DND-41 (cell line): ENCODE measurements around the gene ABHD8.

ENCODE experiments used
- ATAC-seq: fragments of 200-7000 bp; cut with Tn5 transposase; 3 replicates; pipeline ENCODE4 v1.9.1; 2021; ENCODE audit warnings: low read depth; ENCODE audit not compliant: insufficient read depth
- DNase-seq: peaks from one replicate; pipeline ENCODE4 v3.0.0-alpha.2; 2020
- H2AFZ ChIP-seq: 2 replicates; pipeline ENCODE4 v1.6.0; 2012; ENCODE audit warnings: low read depth, low read length
- H3K27ac ChIP-seq: 2 replicates; pipeline ENCODE4 v1.5.1; 2012; ENCODE audit warnings: low read length, inconsistent platforms
- H3K27me3 ChIP-seq: fragments of 200-600 bp; sonication (generic); 2 replicates; pipeline ENCODE4 v1.6.0; 2012; ENCODE audit warnings: low read length, mild to moderate bottlenecking, inconsistent platforms; ENCODE audit not compliant: insufficient read depth, poor library complexity
- H3K36me3 ChIP-seq: 2 replicates; pipeline ENCODE4 v1.5.1; 2012; ENCODE audit warnings: low read length, inconsistent platforms; ENCODE audit not compliant: insufficient read depth
- H3K4me1 ChIP-seq: 2 replicates; pipeline ENCODE4 v1.5.1; 2012; ENCODE audit warnings: mild to moderate bottlenecking, low read length; ENCODE audit not compliant: insufficient read depth
- H3K4me2 ChIP-seq: 2 replicates; pipeline ENCODE4 v1.6.0; 2012; ENCODE audit warnings: mild to moderate bottlenecking, moderate library complexity, low read length, inconsistent platforms; ENCODE audit not compliant: insufficient read depth
- H3K4me3 ChIP-seq, 2 experiments: fragments of 200-600 bp in 1 of 2; shearing (Covaris generic) in 1 of 2; 2 replicates each; pipeline ENCODE4 v1.5.1; 2012 to 2016; ENCODE audit warnings: inconsistent platforms in 2 of 2, low read length in 2 of 2, mild to moderate bottlenecking in 2 of 2, low read depth in 1 of 2, moderate library complexity in 1 of 2
- H3K79me2 ChIP-seq: 2 replicates; pipeline ENCODE4 v1.6.0; 2012; ENCODE audit warnings: low read length, inconsistent platforms; ENCODE audit not compliant: insufficient read depth
- H3K9ac ChIP-seq: 2 replicates; pipeline ENCODE4 v1.6.0; 2012; ENCODE audit warnings: low read depth, mild to moderate bottlenecking, inconsistent platforms, low read length, moderate library complexity
- H3K9me3 ChIP-seq: 2 replicates; pipeline ENCODE4 v1.5.1; 2012; ENCODE audit warnings: low read length, moderate library complexity, mild to moderate bottlenecking, inconsistent platforms; ENCODE audit not compliant: insufficient read depth, severe bottlenecking
- H4K20me1 ChIP-seq: 2 replicates; pipeline ENCODE4 v1.6.0; 2012; ENCODE audit warnings: low read length; ENCODE audit not compliant: insufficient read depth
- CTCF ChIP-seq: IDR thresholded peaks from 2 replicates; pipeline ENCODE4 v1.5.1; 2012; ENCODE audit warnings: borderline replicate concordance, low read length, moderate library complexity, mild to moderate bottlenecking; ENCODE audit not compliant: poor library complexity, severe bottlenecking; ENCODE audit errors: extremely low read depth
- EZH2 ChIP-seq: IDR thresholded peaks from 3 replicates; pipeline ENCODE4 v1.6.1; 2012; ENCODE audit warnings: borderline replicate concordance, low read depth, mild to moderate bottlenecking, moderate library complexity, low read length, inconsistent platforms; ENCODE audit not compliant: severe bottlenecking

ABHD8 gene

DNA sequence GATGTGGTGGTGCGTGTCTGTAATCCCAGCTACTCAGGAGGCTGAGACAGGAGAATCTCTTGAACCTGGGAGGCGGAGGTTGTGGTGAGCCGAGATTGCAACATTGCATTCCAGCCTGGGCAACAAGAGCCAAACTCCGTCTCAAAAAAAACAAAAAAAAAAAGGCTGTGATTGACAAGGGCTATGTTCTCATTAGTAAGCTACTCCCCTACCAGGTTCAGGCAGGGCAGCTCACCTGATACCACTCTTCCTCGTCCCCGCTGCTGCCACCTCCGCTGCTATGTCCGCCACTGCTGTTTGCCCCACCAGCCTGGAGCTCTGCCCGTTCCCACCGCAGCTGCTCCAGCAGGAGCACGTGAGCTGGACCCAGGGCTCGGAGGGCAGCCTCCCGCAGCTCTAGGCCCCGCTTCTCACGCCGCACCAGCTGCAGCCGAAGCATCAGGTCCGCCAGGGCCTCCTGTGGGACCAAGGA is 48.0 kb downstream of the ABHD8 start:
- Histone ChIP-seq H3K36me3 (no peaks in the 10 kb centered on the region), H3K9ac (no peak overlapping the region), H3K4me2 (no peak overlapping the region), H3K27ac (no peak overlapping the region), H3K79me2 (no peaks in the 10 kb centered on the region), H3K4me1 (no peaks in the 10 kb centered on the region), H3K9me3 (peaks cover 4% of the 10 kb centered on the region), H2AFZ (no peak overlapping the region), H3K4me3 (no peak overlapping the region), H3K27me3 (no peaks in the 10 kb centered on the region), H4K20me1 (no peaks in the 10 kb centered on the region)
- TF ChIP-seq CTCF (no peak), EZH2 (no peak)
- DNase-seq (no peak), ATAC-seq (no peak)

DNA sequence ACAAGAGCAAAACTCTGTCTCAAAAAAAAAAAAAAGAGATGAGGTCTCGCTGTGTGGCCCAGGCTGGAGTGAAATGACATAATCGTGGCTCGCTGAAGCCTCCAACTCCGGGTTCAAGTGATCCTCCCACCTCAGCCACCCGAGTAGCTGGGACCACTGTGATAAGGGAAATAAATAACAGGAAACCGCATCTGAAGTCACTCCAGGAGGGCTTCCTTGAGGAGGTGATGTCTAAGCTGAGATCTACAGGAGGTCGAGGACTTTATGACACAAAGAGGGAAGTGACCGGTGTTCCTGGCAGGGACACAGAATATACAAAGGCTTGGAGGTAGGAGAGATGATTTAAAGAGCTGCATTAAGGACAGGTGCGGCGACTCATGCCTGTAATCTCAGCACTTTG is 48.6 kb downstream of the ABHD8 start:
- H3K4me3 ChIP-seq, result no peak overlapping the region
- H3K36me3 ChIP-seq, result no peaks in the 10 kb centered on the region
- no peak overlapping the region for H2AFZ ChIP-seq
- no peaks in the 10 kb centered on the region for H4K20me1 ChIP-seq
- H3K4me2 ChIP-seq, result no peak overlapping the region
- DNase-seq (no peak), ATAC-seq (no peak)
- TF ChIP-seq CTCF (no peak), EZH2 (no peak)
- peaks cover 3% of the 10 kb centered on the region for H3K9me3 ChIP-seq
- no peaks in the 10 kb centered on the region for H3K4me1 ChIP-seq
- H3K27ac ChIP-seq, result no peak overlapping the region
- H3K9ac ChIP-seq, result no peak overlapping the region
- no peaks in the 10 kb centered on the region for H3K79me2 ChIP-seq
- H3K27me3 ChIP-seq, result no peaks in the 10 kb centered on the region

DNA sequence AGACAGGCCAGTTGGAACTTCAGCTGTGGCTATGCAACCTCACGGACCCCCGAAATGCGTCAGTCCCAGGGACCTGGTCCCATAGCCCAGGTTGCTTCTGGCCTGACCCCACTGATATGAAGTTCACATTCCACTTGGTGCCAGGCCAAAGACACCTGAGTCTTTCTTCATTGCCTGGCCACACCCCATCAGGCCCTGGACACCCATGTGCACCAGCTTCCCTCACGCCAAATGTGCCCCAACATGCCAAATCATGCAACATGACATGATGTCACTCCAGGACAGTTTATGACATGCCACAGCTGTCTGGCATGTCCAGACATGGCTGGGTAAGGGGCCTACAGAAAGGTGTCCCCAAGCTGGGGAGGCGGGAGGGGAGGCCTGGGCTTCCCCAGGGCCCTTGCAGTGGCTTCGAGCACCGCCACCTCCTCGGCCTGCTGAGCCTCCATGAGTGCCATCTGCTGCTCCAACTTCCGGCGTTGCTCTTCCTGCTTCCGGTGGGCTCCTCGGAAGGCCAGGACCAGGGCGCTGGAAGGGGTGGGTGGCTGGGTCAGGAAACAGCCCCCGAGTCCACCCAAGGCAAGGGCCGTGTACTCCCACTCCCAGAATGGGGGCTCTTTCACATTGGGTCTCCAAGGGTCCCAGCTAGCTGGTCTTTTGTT is 53.2 kb downstream of the ABHD8 start:
- no peak overlapping the region for H3K4me3 ChIP-seq
- H3K9me3 ChIP-seq, result no peaks in the 10 kb centered on the region
- H3K4me1 ChIP-seq, result peaks cover 11% of the 10 kb centered on the region
- no peak for TF ChIP-seq EZH2
- no peak for TF ChIP-seq CTCF
- no peaks in the 10 kb centered on the region for H4K20me1 ChIP-seq
- no peaks in the 10 kb centered on the region for H3K36me3 ChIP-seq
- no peaks in the 10 kb centered on the region for H3K27me3 ChIP-seq
- DNase-seq (no peak), ATAC-seq (no peak)
- no peak overlapping the region for H2AFZ ChIP-seq
- H3K79me2 ChIP-seq, result peaks cover 5% of the 10 kb centered on the region; the same call in 1 of the 2 replicates
- H3K9ac ChIP-seq, result no peak overlapping the region
- no peak overlapping the region for H3K27ac ChIP-seq
- H3K4me2 ChIP-seq, result no peak overlapping the region
